ENCODE data around the gene TCF4.
"Not testable (repeated sequence)": the region's sequence is repeated elsewhere in the genome, so short reads cannot be mapped to it uniquely, and the experiment has no call there.

Gene TCF4

GRCh38 chr18:55488473-55488872 lies 99.5 kb downstream of the TCF4 start:
- H3K4me3 ChIP-seq (ENCODE audit: low read length): no peak overlapping the region
- no peak for DNase-seq (ENCODE audit: low read depth, low spot score)

GRCh38 chr18:55487997-55488396 lies 100.0 kb downstream of the TCF4 start:
- no peak overlapping the region for H3K4me3 ChIP-seq (ENCODE audit: low read length)

GRCh38 chr18:55486936-55487335 lies 101.1 kb downstream of the TCF4 start:
- no peak overlapping the region for H3K4me3 ChIP-seq (ENCODE audit: low read length)
- DNase-seq (ENCODE audit: low read depth, low spot score): no peak

More at GRCh38 chr18:55487997-55488396, 100.0 kb downstream of the TCF4 start:
- DNase-seq (ENCODE audit: low read depth, low spot score): no peak

DNA sequence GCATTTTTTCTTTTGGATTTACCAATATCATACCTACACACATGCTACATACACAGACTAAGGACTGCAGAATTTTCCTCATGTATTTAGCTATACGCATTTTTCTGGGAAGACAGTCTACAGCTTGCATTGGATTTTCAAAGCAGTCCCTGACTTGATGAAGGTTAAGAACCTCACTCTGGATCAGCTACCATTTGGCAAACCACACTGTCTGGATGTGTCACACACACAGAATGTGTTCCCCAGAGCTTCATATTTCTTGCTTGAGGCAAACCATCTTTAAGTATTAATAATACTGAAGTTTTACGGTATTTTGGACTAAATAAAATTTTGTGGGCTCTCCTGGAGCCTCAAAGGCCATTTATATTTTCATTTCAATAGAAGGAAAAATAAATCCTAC lies 102.3 kb downstream of the TCF4 start:
- no peak for DNase-seq (ENCODE audit: low read depth, low spot score)
- no peak overlapping the region for H3K4me3 ChIP-seq (ENCODE audit: low read length)

GRCh38 chr18:55484773-55485172 lies 103.2 kb downstream of the TCF4 start:
- no peak for DNase-seq (ENCODE audit: low read depth, low spot score)
- no peak overlapping the region for H3K4me3 ChIP-seq (ENCODE audit: low read length)

DNA sequence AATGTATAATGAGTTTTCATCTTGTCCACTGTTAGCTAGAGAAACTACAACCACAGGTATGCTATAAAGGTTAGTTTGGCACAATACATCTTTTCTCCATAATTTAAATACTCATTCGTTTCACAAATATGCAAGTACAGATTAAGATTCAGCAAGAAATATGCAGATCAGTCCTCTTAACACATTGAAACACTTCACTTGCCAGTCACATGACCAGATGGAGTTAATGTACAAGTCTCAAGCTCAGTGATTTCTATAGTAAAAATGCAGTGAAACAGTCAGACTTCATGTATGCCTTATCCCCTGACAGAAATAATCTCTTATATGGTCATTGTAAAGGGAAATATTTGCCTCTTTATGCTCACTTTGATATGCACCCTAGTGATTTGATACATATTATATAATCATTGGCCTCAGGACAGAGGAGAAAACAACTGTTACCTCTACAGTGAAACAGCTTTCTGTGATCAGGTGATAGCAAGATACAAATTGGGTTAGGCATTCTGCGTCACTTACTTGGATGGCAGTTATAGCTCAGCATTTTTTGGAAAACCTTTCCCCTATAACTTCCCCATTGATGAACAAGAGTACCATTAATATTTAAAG lies 104.6 kb downstream of the TCF4 start:
- no peak overlapping the region for H3K4me3 ChIP-seq (ENCODE audit: low read length)
- DNase-seq (ENCODE audit: low read depth, low spot score): no peak

GRCh38 chr18:55479656-55480420 lies 108.2 kb downstream of the TCF4 start:
- DNase-seq (ENCODE audit: low read depth, low spot score): no peak
- H3K4me3 ChIP-seq (ENCODE audit: low read length): no peak overlapping the region

DNA sequence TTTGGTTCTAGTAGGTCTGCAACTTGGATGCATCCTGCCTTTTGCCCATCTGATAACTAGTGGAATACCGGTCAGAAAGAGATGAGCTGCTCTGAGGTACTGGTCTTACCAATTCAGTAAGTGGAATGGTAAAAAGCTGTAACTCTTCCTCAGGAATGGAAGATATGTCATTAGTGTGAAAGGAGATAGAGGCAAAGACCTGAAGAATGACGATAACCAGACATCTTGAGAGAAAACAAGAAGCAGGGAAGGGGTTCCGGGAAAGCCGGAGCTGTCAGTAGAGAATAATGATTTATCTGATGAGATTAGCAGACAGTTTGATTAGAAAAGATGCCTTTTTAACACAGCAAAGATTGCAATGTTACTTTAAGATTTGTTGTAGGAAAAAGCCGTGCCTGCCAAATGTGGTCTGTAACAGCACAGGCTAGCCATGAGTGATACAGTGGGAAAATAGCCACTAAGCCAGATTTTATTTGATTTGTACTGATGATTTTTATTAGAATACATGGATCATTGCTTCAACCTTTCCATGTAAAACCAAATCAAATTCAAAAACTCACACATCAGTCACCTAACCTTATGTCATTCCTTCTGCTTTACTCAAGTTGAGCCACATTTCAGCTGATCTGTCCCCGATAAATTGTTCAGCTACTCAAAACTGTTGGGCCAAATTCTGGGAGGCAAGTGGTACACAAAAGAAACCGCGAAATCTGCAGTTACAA lies 110.0 kb downstream of the TCF4 start:
- peak overlapping the region; percentile 38 for H3K4me3 ChIP-seq (ENCODE audit: low read length)
- no peak for DNase-seq (ENCODE audit: low read depth, low spot score)

DNA sequence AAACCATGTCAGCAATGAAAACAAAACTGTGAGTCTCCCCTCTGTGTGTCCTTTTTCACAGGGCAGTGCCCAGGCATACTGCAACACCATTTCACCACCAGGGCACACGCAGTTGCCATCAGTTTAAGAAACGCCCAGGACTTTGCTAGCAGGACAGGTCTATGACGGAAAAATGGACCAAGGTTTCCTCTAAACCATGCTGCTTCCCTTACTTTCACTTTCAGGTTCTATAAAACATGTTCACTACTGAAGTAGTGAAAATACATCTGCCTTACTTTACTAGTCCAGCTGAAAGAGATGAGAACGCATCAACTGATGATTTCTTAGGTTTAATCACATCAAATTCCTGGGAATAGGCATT lies 110.5 kb downstream of the TCF4 start:
- DNase-seq (ENCODE audit: low read depth, low spot score): peak; percentile 7
- H3K4me3 ChIP-seq (ENCODE audit: low read length): peak overlapping the region; percentile 38

- no peak for DNase-seq (ENCODE audit: low read depth, low spot score)
- no peak overlapping the region for H3K4me3 ChIP-seq (ENCODE audit: low read length)
These were observed 112.1 kb downstream of the TCF4 start for GRCh38 chr18:55475916-55476315.

DNA sequence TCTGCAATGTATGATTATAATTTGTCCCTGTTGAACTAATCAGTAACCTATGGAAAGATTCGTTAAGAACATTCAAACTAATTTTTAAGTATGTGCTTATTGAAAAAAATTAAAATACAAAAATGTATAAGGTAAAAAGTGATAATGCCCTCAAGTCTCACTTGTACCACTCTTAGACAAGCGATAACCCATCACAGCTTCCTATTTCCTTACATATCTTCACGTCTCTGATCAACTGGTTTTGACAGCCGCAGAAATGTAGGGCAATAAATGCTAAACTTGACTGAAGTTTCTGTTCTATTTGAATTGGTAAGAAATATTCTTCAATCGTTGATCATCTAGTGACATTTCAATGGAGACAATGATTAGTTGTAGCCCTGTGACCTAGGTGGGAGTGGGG lies 112.5 kb downstream of the TCF4 start:
- no peak for DNase-seq (ENCODE audit: low read depth, low spot score)
- no peak overlapping the region for H3K4me3 ChIP-seq (ENCODE audit: low read length)

- no peak overlapping the region for H3K4me3 ChIP-seq (ENCODE audit: low read length)
- DNase-seq (ENCODE audit: low read depth, low spot score): no peak
These were observed 114.4 kb downstream of the TCF4 start for GRCh38 chr18:55473560-55473959.

- DNase-seq (ENCODE audit: low read depth, low spot score): no peak
- H3K4me3 ChIP-seq (ENCODE audit: low read length): no peak overlapping the region
These were observed 114.9 kb downstream of the TCF4 start for GRCh38 chr18:55473058-55473457.

DNA sequence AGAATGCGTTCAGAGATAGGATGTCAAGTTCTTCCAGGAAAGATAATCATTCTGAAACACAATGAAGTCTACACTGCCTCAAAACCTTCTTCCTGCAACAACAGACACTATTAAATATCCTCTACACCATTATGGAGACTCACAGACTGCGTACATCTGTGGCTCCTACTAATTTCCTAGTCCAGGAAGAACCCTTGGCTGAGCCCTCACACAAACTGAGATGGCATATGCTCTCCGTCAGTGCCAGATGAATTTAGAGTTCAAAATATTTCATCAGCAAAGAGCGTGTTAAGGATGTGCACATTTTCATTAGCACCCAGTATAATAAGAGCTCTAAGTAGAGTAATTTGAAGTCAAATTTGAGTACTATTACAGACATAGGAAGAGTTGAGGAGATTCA lies 117.2 kb downstream of the TCF4 start:
- no peak for DNase-seq (ENCODE audit: low read depth, low spot score)
- H3K4me3 ChIP-seq (ENCODE audit: low read length): no peak overlapping the region

DNA sequence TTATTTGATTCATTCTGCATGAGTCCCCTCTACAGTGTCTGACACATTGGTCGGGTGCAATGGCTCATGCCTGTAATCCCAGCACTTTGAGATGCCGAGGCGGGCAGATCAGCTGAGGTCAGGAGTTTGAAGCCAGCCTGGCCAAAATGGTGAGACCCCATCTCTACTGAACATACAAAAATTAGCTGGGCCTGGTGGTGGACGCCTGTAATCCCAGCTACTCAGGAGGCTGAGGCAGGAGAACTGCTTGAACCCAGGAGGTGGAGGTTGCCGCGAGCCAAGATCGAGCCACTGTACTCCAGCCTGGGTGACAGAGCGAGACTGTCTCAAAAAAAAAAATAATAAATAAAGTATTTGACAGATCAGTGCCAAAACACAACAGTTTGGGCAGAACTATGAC lies 118.9 kb downstream of the TCF4 start:
- DNase-seq (ENCODE audit: low read depth, low spot score); H3K4me3 ChIP-seq (ENCODE audit: low read length): not testable (repeated sequence)

- DNase-seq (ENCODE audit: low read depth, low spot score): no peak
- no peak overlapping the region for H3K4me3 ChIP-seq (ENCODE audit: low read length)
These were observed 121.2 kb downstream of the TCF4 start for GRCh38 chr18:55466789-55467188.

DNA sequence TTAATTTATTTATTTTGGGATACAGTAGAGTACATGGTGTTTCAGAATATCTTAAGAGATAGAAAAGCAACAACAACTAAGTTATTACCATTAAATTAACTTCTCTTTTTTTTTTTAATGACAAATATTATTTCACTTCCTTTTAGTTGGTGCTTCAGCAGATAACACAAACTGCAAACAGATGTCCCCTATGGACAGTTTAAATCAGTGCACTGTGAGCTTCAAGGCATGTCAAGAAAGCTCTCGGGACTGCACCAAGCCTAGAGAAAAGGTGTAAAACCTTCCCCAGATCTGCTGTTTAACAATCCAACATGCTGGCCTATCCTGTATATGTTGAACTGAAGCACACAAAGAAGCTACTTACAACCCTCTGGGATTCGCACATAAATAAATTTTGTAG lies 122.7 kb downstream of the TCF4 start:
- no peak for DNase-seq (ENCODE audit: low read depth, low spot score)

DNA sequence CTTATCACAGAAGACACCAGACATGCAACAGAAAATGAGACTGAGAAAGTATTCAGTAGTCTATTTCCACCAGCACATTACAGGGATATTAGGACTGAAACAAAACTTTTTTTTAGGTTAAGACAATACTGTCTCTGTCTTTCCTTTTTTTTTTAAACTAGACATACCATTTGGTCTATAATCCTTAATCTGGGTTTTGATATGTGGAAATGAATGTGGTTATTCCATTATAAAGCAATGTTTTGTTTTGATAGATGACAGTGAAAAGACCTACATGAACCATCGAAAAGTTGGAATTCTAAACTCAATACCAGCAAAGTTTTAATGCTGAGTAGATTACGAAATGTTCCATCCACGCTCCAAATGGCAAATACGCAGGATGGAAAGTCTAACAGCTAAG lies 123.4 kb downstream of the TCF4 start:
- DNase-seq (ENCODE audit: low read depth, low spot score): no peak
- no peak overlapping the region for H3K4me3 ChIP-seq (ENCODE audit: low read length)

More for the DNA sequence above, 122.7 kb downstream of the TCF4 start:
- H3K4me3 ChIP-seq (ENCODE audit: low read length): no peak overlapping the region

DNA sequence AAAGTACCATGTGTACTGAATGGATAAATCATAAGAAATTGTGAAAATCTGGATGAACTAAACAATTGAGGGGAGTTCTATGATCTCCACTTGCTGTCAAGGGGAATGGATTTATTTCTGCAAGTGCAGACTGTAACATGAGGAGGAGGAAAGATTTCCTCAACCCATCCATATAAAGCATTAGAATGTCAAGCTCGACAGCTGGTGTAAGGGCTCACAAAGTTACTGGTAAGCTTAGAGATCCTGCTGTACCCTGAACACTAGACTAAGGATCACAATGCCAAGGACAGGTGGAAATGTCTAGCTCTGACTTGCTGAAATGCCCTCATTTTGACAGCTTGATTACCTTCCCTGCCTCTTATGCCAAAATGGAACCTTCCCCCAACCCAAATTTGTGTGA lies 125.3 kb downstream of the TCF4 start:
- no peak overlapping the region for H3K4me3 ChIP-seq (ENCODE audit: low read length)
- DNase-seq (ENCODE audit: low read depth, low spot score): no peak

GRCh38 chr18:55461848-55462247 lies 126.1 kb downstream of the TCF4 start:
- H3K4me3 ChIP-seq (ENCODE audit: low read length): no peak overlapping the region
- DNase-seq (ENCODE audit: low read depth, low spot score): no peak
